ENCODE data around the gene C14orf180. TPM values are rescaled to one million over a fixed set of nuclear protein-coding genes. Genes with fewer than 3 reads are reported as not detected.

Gene C14orf180
- total and polyA plus RNA-seq, 2 donors, result 0.18 to 0.42 TPM

DNA sequence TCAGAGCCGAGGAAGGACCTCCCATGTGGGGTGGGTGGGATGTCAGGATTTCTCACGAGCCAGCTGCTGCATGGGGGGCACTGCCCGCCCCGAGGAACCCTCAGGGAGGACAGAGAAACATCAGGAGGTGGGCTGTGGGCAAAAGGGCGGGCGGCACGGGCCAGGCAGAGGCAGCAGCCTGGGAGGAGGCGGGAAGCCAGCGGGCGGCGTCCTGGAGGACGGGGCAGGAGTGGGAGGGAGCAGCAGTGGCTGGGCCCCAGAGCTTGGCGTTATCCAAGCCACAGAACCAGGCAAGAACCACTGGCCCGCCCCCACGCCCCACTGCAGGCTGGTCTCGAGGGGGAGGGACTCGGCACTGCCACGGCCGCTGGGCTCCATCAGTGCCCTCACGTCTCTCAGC lies 2.4 kb downstream of the C14orf180 start:
- Histone ChIP-seq H3K4me1 (ENCODE audit: control insufficient read depth in 2 of 2, insufficient read depth in 2 of 2, low read length in 2 of 2) (no peaks in the 10 kb centered on the region), H3K36me3 (ENCODE audit: control insufficient read depth in 2 of 2, insufficient read depth in 2 of 2, low read length in 1 of 2) (no peaks in the 10 kb centered on the region), H3K4me3 (ENCODE audit: low read length in 2 of 2) (no peak overlapping the region), H3K27me3 (ENCODE audit: control insufficient read depth in 2 of 2, insufficient read depth in 1 of 2, low read length in 1 of 2) (peaks cover 0 to 2% of the 10 kb centered on the region in 2 donors), H3K27ac (ENCODE audit: low read depth in 1 of 2, low read length in 1 of 2) (no peak overlapping the region), H3K9me3 (ENCODE audit: control insufficient read depth in 2 of 2, insufficient read depth in 1 of 2, low read length in 1 of 2) (no peaks in the 10 kb centered on the region)
- WGBS, result 80% methylated on average over 20 of the region's 20 CpGs
- no peak for DNase-seq (ENCODE audit: low read depth in 6 of 9, low spot score in 9 of 9)

DNA sequence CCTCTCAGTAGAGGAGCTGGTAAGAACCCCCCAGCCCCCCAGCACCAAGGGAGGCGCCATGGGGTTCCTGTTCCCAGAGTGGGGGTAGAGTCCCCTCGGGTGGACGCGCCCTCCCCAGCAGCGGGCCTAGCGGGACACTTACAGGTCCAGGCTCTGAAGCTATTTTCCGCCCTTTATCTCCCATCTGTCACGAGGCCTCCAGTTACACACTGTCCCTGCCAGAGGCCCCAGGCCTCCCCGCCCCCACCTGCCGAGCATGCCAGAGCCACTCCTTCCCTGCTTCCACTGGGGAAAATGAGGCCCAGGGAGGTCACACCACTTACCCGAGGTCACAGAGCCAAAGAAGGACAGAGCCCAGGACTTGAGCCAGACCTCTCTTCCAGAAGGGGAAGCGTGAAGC lies 3.1 kb downstream of the C14orf180 start:
- Histone ChIP-seq H3K4me3 (ENCODE audit: low read length in 2 of 2) (no peak overlapping the region), H3K27ac (ENCODE audit: low read depth in 1 of 2, low read length in 1 of 2) (no peak overlapping the region), H3K9me3 (ENCODE audit: control insufficient read depth in 2 of 2, insufficient read depth in 1 of 2, low read length in 1 of 2) (no peaks in the 10 kb centered on the region), H3K36me3 (ENCODE audit: control insufficient read depth in 2 of 2, insufficient read depth in 2 of 2, low read length in 1 of 2) (no peaks in the 10 kb centered on the region), H3K4me1 (ENCODE audit: control insufficient read depth in 2 of 2, insufficient read depth in 2 of 2, low read length in 2 of 2) (no peaks in the 10 kb centered on the region), H3K27me3 (ENCODE audit: control insufficient read depth in 2 of 2, insufficient read depth in 1 of 2, low read length in 1 of 2) (peaks cover 0 to 2% of the 10 kb centered on the region in 2 donors)
- no peak for DNase-seq (ENCODE audit: low read depth in 6 of 9, low spot score in 9 of 9)
- 78% methylated on average over 12 of the region's 12 CpGs for WGBS

DNA sequence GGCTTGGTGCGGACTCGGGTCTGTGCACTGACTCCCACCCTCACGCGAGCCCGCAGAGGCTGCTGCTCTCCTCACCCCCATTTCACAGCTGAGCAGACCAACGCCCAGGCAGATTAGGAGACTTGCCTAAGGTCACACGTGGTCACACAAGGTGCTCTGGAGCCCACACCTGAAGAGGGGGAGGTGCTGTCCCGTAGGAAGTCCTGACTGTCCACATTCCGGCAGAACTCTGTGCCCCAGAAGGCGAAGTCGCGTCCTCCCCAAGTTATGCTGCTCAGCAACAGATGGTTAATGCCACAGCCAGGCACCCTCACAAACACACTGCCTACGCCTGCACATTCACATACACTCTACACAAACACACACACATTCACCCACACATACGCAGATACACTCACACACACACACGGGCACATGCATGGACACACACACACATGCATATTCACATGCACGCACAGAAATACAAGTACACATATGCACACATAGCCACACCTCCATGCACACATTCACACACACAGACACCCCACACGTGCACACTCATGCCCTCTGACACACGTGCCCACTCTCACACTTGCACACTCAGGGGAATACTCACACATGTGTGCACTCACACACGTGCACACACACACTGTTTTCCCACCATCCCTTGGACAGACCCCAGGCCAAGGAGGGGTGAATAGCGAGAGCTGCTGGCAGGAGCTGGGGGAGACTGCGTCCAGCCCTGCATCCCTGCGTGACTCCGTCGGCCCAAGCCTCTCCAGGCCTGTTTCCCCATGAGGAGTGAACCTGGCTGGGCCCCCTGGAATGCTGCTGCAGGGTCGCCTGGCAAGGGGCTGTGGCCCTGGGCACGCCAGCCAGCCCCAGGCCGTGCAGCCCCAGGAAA lies 4.1 kb downstream of the C14orf180 start:
- H3K4me3 ChIP-seq (ENCODE audit: low read length in 2 of 2), result no peak overlapping the region
- H3K9me3 ChIP-seq (ENCODE audit: control insufficient read depth in 2 of 2, insufficient read depth in 1 of 2, low read length in 1 of 2), result no peaks in the 10 kb centered on the region
- no peaks in the 10 kb centered on the region for H3K4me1 ChIP-seq (ENCODE audit: control insufficient read depth in 2 of 2, insufficient read depth in 2 of 2, low read length in 2 of 2)
- no peak for DNase-seq (ENCODE audit: low read depth in 6 of 9, low spot score in 9 of 9)
- no peaks in the 10 kb centered on the region for H3K27me3 ChIP-seq (ENCODE audit: control insufficient read depth in 2 of 2, insufficient read depth in 1 of 2, low read length in 1 of 2)
- WGBS, result 86% methylated on average over 27 of the region's 27 CpGs
- no peak overlapping the region for H3K27ac ChIP-seq (ENCODE audit: low read depth in 1 of 2, low read length in 1 of 2)
- H3K36me3 ChIP-seq (ENCODE audit: control insufficient read depth in 2 of 2, insufficient read depth in 2 of 2, low read length in 1 of 2), result no peaks in the 10 kb centered on the region

DNA sequence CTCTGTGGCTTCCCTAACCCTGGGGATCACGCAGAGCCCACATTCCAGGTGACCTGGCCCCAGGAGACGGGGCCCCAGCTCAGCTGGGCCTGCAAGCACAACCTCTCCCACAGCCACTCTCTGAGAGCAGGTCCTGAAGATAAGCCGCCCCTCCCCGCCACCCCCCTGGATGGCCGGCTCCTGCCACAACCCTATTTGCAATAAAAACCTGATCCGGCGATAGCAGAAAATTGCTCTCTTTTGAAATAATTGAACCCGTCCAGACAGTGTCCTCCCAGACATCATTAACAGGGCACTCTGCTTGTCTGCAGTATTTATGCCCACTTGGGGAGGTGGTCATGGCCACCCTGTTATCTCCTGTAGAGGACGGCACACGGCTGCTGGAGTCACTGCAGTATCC lies 5.0 kb downstream of the C14orf180 start:
- no peaks in the 10 kb centered on the region for H3K4me1 ChIP-seq (ENCODE audit: control insufficient read depth in 2 of 2, insufficient read depth in 2 of 2, low read length in 2 of 2)
- DNase-seq (ENCODE audit: low read depth in 6 of 9, low spot score in 9 of 9), result no peak
- no peak overlapping the region for H3K4me3 ChIP-seq (ENCODE audit: low read length in 2 of 2)
- H3K36me3 ChIP-seq (ENCODE audit: control insufficient read depth in 2 of 2, insufficient read depth in 2 of 2, low read length in 1 of 2), result no peaks in the 10 kb centered on the region
- no peaks in the 10 kb centered on the region for H3K27me3 ChIP-seq (ENCODE audit: control insufficient read depth in 2 of 2, insufficient read depth in 1 of 2, low read length in 1 of 2)
- H3K27ac ChIP-seq (ENCODE audit: low read depth in 1 of 2, low read length in 1 of 2), result no peak overlapping the region
- H3K9me3 ChIP-seq (ENCODE audit: control insufficient read depth in 2 of 2, insufficient read depth in 1 of 2, low read length in 1 of 2), result no peaks in the 10 kb centered on the region
- 82% methylated on average over 10 of the region's 10 CpGs for WGBS

DNA sequence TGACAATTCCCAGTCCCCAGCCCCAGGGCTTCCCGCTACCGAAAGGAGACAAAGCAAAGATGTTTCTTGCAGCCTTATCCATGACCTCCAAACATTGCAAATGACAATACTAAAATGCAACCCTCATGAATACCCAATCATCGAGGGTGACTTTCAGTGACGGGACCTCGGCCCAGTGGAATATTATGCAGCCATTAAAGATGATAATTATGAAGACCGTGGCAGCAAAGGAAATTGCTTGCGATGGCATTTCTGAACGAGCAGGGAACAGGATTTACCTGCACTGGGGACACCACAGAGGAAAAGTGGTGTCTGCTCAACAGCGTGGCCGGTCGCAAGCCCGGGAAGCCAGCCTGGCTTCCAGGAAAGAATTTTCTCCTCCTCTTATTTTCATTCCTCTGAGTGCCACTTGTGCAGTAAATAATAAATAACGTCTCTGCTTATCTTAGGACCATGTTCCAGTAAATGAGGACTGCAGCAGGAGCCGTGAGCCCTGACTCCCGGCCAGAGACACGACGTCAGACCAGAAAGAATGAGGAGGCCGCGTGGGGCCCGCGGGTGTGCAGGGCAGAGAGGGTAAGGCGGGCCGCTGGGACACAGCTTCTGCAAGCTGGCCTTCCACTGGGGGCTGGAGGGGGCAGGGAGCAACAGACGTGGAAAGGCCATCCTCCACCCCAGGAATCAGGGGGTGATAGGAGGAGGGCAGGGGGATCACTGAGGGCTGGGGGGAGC lies 6.6 kb downstream of the C14orf180 start:
- no peaks in the 10 kb centered on the region for H3K9me3 ChIP-seq (ENCODE audit: control insufficient read depth in 2 of 2, insufficient read depth in 1 of 2, low read length in 1 of 2)
- no peak for DNase-seq (ENCODE audit: low read depth in 6 of 9, low spot score in 9 of 9)
- H3K4me1 ChIP-seq (ENCODE audit: control insufficient read depth in 2 of 2, insufficient read depth in 2 of 2, low read length in 2 of 2), result no peaks in the 10 kb centered on the region
- no peak overlapping the region for H3K4me3 ChIP-seq (ENCODE audit: low read length in 2 of 2)
- H3K27me3 ChIP-seq (ENCODE audit: control insufficient read depth in 2 of 2, insufficient read depth in 1 of 2, low read length in 1 of 2), result no peaks in the 10 kb centered on the region
- WGBS, result 88% methylated on average over 24 of the region's 24 CpGs
- H3K27ac ChIP-seq (ENCODE audit: low read depth in 1 of 2, low read length in 1 of 2), result no peak overlapping the region
- H3K36me3 ChIP-seq (ENCODE audit: control insufficient read depth in 2 of 2, insufficient read depth in 2 of 2, low read length in 1 of 2), result no peaks in the 10 kb centered on the region

DNA sequence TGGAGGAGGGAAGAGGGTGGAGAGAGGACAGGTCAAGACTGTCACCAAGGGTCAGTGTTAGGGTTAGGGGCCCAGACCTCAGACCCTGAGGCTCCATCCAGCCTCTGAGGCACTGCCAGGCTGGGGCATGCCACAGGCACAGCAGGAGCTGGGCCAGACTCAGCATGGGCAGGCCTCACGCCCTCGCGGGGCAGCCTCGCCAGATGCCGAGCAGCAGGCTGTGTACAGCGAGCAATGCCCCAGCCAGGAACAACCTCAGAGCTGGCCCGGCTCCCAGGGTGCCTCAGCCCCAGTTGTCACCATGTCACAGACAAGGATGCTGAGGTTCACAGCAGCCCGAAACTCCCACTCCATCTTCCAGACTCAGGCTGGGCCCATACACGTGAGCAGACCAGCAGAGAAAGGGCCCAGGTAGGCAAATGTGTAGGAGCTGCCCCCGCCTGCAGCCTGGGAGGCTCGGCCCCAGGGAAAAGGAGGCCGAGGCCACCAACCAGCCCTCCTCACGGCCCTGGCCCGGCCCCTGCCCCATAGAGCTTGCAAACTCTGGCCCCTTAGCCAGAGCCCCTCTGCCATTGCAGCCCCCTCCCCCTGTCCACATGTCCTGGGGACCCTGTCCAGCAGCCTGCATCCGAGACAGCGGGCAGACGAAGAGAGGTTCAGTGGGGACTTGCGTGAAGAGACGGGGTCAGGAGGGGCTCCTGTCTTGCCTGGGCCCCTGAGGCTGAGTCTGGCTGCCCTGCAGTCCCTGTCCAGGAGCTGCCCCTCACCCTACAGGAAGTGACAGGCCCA lies 7.5 kb downstream of the C14orf180 start:
- no peak overlapping the region for H3K27ac ChIP-seq (ENCODE audit: low read depth in 1 of 2, low read length in 1 of 2)
- no peak overlapping the region for H3K4me3 ChIP-seq (ENCODE audit: low read length in 2 of 2)
- 80% methylated on average over 19 of the region's 19 CpGs for WGBS
- DNase-seq (ENCODE audit: low read depth in 6 of 9, low spot score in 9 of 9), result no peak
- H3K36me3 ChIP-seq (ENCODE audit: control insufficient read depth in 2 of 2, insufficient read depth in 2 of 2, low read length in 1 of 2), result no peaks in the 10 kb centered on the region
- no peaks in the 10 kb centered on the region for H3K27me3 ChIP-seq (ENCODE audit: control insufficient read depth in 2 of 2, insufficient read depth in 1 of 2, low read length in 1 of 2)
- H3K4me1 ChIP-seq (ENCODE audit: control insufficient read depth in 2 of 2, insufficient read depth in 2 of 2, low read length in 2 of 2), result no peaks in the 10 kb centered on the region
- peaks cover 0 to under 1% of the 10 kb centered on the region in 2 donors for H3K9me3 ChIP-seq (ENCODE audit: control insufficient read depth in 2 of 2, insufficient read depth in 1 of 2, low read length in 1 of 2)

DNA sequence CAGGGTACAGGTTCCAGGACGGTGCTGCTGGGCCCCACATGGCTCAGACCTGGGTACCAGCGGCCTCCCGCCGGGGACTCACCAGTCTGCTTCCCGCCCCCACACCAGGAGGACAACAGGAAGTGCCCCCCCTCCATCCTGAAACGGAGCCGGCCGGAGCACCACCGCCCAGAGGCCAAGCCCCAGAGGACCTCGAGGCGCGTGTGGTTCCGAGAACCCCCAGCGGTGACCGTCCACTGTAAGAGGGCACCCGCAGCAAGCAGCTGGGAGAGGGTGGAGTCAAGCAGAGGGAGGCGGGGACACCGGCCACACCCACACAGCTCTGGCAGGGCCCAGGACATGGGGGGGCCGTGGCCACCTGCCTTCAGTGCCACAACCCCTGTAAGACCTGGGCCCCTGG lies 8.1 kb downstream of the C14orf180 start:
- Histone ChIP-seq H3K9me3 (ENCODE audit: control insufficient read depth in 2 of 2, insufficient read depth in 1 of 2, low read length in 1 of 2) (peaks cover 0 to 1% of the 10 kb centered on the region in 2 donors), H3K36me3 (ENCODE audit: control insufficient read depth in 2 of 2, insufficient read depth in 2 of 2, low read length in 1 of 2) (no peaks in the 10 kb centered on the region), H3K27ac (ENCODE audit: low read depth in 1 of 2, low read length in 1 of 2) (no peak overlapping the region), H3K27me3 (ENCODE audit: control insufficient read depth in 2 of 2, insufficient read depth in 1 of 2, low read length in 1 of 2) (no peaks in the 10 kb centered on the region), H3K4me1 (ENCODE audit: control insufficient read depth in 2 of 2, insufficient read depth in 2 of 2, low read length in 2 of 2) (no peaks in the 10 kb centered on the region), H3K4me3 (ENCODE audit: low read length in 2 of 2) (no peak overlapping the region)
- no peak for DNase-seq (ENCODE audit: low read depth in 6 of 9, low spot score in 9 of 9)
- 59% methylated on average over 19 of the region's 19 CpGs for WGBS

DNA sequence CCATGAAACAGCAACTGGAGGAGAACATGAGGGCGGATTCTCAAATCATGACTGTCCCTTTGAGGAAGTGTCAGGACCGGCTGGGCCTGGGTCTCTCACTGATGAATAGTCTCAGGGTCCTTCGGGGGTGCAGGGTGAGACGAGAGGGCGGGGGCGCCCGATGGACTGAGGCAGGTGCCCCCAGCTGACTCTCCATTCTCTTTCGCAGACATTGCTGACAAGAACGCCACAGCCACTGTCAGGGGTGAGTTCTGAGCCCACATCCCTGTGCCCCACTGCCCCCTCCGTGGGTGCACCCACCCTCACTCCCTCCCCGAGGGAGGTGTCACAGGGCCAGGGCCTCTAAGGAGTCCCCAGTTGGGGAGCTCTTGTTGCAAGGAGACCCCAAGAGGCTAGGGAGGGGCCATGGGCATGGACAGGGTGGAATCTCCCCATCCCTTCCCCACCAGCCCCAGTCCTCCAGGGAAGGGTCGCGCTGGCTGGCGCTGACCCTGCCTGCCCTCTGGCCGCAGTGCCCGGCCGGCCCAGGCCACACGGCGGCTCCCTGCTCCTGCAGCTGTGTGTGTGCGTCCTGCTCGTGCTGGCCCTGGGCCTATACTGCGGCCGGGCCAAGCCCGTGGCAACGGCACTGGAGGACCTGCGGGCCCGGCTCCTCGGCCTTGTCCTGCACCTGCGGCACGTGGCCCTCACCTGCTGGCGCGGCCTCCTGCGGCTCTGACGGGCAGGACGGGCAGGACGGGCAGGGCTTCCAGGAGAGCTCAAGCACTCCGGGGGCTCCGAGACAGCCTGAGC lies 8.7 kb downstream of the C14orf180 start:
- Histone ChIP-seq H3K9me3 (ENCODE audit: control insufficient read depth in 2 of 2, insufficient read depth in 1 of 2, low read length in 1 of 2) (peaks cover 0 to 1% of the 10 kb centered on the region in 2 donors), H3K27ac (ENCODE audit: low read depth in 1 of 2, low read length in 1 of 2) (no peak overlapping the region), H3K27me3 (ENCODE audit: control insufficient read depth in 2 of 2, insufficient read depth in 1 of 2, low read length in 1 of 2) (no peaks in the 10 kb centered on the region), H3K4me3 (ENCODE audit: low read length in 2 of 2) (no peak overlapping the region), H3K4me1 (ENCODE audit: control insufficient read depth in 2 of 2, insufficient read depth in 2 of 2, low read length in 2 of 2) (no peaks in the 10 kb centered on the region), H3K36me3 (ENCODE audit: control insufficient read depth in 2 of 2, insufficient read depth in 2 of 2, low read length in 1 of 2) (no peaks in the 10 kb centered on the region)
- 92% methylated on average over 38 of the region's 38 CpGs for WGBS
- DNase-seq (ENCODE audit: low read depth in 6 of 9, low spot score in 9 of 9), result no peak

Measured in thymus (tissue), 11 donors.